Chondrocyte (in vitro differentiated cells): ENCODE results near the gene CPHXL. TPM values are rescaled to one million over a fixed set of nuclear protein-coding genes. Genes with fewer than 3 reads are reported as not detected.

ENCODE experiments used
- DNase-seq: peaks from one replicate; pipeline ENCODE4 v3.0.0; 2021; ENCODE audit warnings: mixed read lengths, low spot score
- H3K27ac Mint-ChIP-seq: one replicate; pipeline ENCODE4 v1.8.0; 2021; ENCODE audit warnings: mild to moderate bottlenecking, moderate library complexity, mixed read lengths; ENCODE audit not compliant: unreplicated experiment
- H3K27me3 Mint-ChIP-seq: 2 replicates; pipeline ENCODE4 v1.8.0; 2021; ENCODE audit warnings: low read depth, mixed read lengths
- H3K36me3 Mint-ChIP-seq: 2 replicates; pipeline ENCODE4 v1.8.0; 2021; ENCODE audit warnings: low read depth, mixed read lengths
- H3K4me1 Mint-ChIP-seq: 2 replicates; pipeline ENCODE4 v1.8.0; 2021; ENCODE audit warnings: low read depth, mild to moderate bottlenecking, mixed read lengths
- H3K4me3 Mint-ChIP-seq: one replicate; pipeline ENCODE4 v1.8.0; 2021; ENCODE audit warnings: mild to moderate bottlenecking, moderate library complexity, mixed read lengths; ENCODE audit not compliant: unreplicated experiment
- H3K9me3 Mint-ChIP-seq: 2 replicates; pipeline ENCODE4 v1.8.0; 2021; ENCODE audit warnings: low read depth, mixed read lengths
- total RNA-seq: library from RNA; stranded (reverse); gene quantifications from 3 replicates; pipeline ENCODE4 v1.2.1, GENCODE V29; 2021
- TF ChIP-seq, protein P1 (sequence below): fragments of 200-600 bp; sonication (generic); IDR thresholded peaks from 2 replicates; pipeline ENCODE4 v1.5.0; 2021; ENCODE audit warnings: antibody characterized with exemption, mild to moderate bottlenecking, moderate library complexity

Gene CPHXL
- total RNA-seq, 1 donor from 2014 or later: not detected

DNA sequence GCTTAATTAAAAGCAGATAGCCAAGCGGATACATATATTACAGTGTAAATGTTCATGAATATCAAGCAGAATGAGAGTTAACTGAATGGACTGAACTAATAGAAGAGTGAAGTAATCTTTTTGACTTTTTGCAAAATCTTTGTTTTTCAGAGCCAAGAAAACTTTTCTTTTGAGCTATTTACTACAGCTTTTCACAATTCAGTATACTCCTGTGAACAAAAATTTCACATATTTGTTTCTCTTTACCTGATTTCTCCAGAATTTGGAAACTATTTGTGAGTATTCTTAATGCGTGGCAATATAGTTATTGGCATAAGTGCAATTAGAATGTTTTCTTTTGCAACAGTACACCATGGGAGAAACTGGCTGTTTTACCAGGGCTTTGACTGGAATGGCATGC, 15.9 kb downstream of the CPHXL start:
- DNase-seq: no peak
- Mint-ChIP-seq H3K9me3 (peaks cover 5% of the 10 kb centered on the region), H3K4me1 (no peaks in the 10 kb centered on the region), H3K4me3 (no peak overlapping the region), H3K27ac (no peak overlapping the region), H3K36me3 (no peaks in the 10 kb centered on the region), H3K27me3 (peaks cover 8% of the 10 kb centered on the region)
- TF ChIP-seq, protein P1, sequence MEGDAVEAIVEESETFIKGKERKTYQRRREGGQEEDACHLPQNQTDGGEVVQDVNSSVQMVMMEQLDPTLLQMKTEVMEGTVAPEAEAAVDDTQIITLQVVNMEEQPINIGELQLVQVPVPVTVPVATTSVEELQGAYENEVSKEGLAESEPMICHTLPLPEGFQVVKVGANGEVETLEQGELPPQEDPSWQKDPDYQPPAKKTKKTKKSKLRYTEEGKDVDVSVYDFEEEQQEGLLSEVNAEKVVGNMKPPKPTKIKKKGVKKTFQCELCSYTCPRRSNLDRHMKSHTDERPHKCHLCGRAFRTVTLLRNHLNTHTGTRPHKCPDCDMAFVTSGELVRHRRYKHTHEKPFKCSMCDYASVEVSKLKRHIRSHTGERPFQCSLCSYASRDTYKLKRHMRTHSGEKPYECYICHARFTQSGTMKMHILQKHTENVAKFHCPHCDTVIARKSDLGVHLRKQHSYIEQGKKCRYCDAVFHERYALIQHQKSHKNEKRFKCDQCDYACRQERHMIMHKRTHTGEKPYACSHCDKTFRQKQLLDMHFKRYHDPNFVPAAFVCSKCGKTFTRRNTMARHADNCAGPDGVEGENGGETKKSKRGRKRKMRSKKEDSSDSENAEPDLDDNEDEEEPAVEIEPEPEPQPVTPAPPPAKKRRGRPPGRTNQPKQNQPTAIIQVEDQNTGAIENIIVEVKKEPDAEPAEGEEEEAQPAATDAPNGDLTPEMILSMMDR: no peak

DNA sequence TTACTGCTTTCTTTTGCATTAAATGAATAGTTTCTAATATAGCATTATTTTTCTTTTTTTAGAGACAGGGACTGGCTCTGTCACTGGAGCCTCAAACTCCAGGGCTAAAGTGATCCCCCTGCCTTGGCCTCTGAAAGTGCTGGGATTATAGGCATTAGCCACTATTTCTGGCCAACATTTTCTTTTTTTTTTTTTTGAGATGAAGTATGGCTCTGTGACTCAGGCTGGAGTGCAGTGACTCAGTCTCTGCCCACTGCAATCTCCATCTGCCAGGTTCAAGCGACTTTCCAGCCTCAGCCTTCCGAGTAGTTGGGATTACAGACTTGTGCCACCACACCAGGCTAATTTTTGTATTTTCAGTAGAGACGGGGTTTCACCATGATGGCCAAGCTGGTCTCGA, 23.0 kb downstream of the CPHXL start:
- no peak for DNase-seq

DNA sequence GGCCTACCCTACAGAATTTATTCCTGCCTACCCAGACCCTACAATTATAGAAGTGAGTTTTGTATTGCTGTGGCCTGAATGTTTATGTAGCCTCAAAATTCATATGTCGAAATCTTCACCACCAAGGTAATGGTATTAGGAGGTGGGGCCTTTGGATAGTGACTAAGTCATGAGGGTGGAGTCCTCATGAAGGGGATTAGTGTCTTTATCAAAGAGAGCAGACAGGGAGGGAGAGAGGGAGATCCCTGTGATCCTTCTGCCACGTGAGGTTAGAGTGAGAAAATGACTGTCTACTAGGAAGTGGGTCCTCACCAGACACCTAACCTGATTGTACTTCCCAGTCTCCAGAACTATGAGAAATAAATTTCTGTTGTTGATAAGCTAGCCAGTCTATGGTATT, 24.0 kb downstream of the CPHXL start:
- H3K4me3 Mint-ChIP-seq: no peak overlapping the region
- H3K27ac Mint-ChIP-seq: no peak overlapping the region
- no peaks in the 10 kb centered on the region for H3K4me1 Mint-ChIP-seq
- TF ChIP-seq, protein P1: no peak
- no peaks in the 10 kb centered on the region for H3K9me3 Mint-ChIP-seq
- H3K27me3 Mint-ChIP-seq: peaks cover 5% of the 10 kb centered on the region
- no peaks in the 10 kb centered on the region for H3K36me3 Mint-ChIP-seq
- DNase-seq: no peak

More for the DNA sequence above, 23.0 kb downstream of the CPHXL start:
- TF ChIP-seq, protein P1: no peak
- no peaks in the 10 kb centered on the region for H3K9me3 Mint-ChIP-seq
- no peaks in the 10 kb centered on the region for H3K4me1 Mint-ChIP-seq
- no peaks in the 10 kb centered on the region for H3K36me3 Mint-ChIP-seq
- H3K27ac Mint-ChIP-seq: no peak overlapping the region
- peaks cover 7% of the 10 kb centered on the region for H3K27me3 Mint-ChIP-seq
- no peak overlapping the region for H3K4me3 Mint-ChIP-seq

DNA sequence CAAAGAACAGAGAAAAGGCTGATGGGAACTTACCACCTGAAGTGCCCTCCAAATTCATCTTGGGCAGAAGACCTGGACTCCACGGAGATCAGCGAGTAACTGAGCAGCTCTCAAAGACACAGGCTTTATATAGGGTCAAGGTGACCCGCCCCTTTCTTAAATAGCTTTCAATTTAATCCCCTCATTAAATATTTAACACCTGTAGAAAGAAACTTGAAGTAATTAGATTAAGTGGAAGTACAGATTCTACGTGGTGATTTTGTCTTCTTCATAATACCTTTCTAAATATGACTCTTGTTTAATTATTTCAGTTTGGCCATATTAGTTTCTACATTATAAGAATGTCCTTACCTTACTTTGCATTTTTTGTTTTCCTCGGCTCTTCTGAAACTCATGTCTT, 24.9 kb downstream of the CPHXL start, which contains the start of gene DUXB:
DUXB (minus strand) TSS at position 101 of the 400 bp plus-strand sequence; CDS start at position 58, 43 bp downstream.
- Mint-ChIP-seq H3K4me3 (no peak within 1 kb of the TSS), H3K36me3 (no peaks in the 10 kb centered on the region), H3K27me3 (peaks cover 2% of the 10 kb centered on the region), H3K9me3 (no peaks in the 10 kb centered on the region), H3K27ac (no peak within 1 kb of the TSS), H3K4me1 (no peaks in the 10 kb centered on the region)
- TF ChIP-seq, protein P1: no peak
- no peak for DNase-seq

DNA sequence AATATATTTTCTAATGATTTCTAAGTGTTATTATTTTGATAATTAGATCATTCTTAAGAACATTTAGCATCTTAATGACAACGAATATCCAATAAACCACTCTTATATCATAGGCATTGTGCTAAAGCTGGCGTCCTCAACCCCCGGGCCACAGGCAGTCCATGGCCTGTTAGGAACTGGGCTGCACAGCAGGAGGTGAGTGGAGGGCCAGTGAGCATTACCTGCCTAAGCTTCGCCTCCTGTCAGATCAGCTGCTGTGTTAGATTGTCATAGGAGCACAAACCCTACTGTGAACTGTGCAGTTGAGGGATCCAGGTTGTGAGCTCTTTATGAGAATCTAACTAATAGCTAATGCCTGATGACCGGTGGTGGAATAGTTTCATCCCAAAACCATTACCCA, 28.7 kb downstream of the CPHXL start:
- H3K9me3 Mint-ChIP-seq: no peaks in the 10 kb centered on the region
- H3K27me3 Mint-ChIP-seq: no peaks in the 10 kb centered on the region
- H3K4me1 Mint-ChIP-seq: no peaks in the 10 kb centered on the region
- H3K27ac Mint-ChIP-seq: no peak overlapping the region
- TF ChIP-seq, protein P1: no peak
- H3K4me3 Mint-ChIP-seq: no peak overlapping the region
- DNase-seq: no peak
- H3K36me3 Mint-ChIP-seq: no peaks in the 10 kb centered on the region
